Left renal cortex interstitium (tissue), 4 donors: ENCODE measurements around the gene EYA2. TPM values are rescaled to one million over a fixed set of nuclear protein-coding genes. Genes with fewer than 3 reads are reported as not detected.

Experiments used
- DNase-seq, 4 donors: peaks; one replicate each; pipeline ENCODE4 v3.0.0-alpha.2; 2013; ENCODE audit warnings: low read depth in 4 of 4, low spot score in 2 of 4, missing footprints in 1 of 4
- polyA plus RNA-seq, 4 donors: library from polyadenylated mRNA; unstranded; fragments of 120-200 nt; gene quantifications; one replicate each; pipeline ENCODE4 v1.2.1, GENCODE V29; 2013; ENCODE audit not compliant: insufficient read length in 4 of 4

EYA2 gene
- polyA plus RNA-seq, 4 donors, result 0.49 to 1.8 (median 0.69) TPM

DNA sequence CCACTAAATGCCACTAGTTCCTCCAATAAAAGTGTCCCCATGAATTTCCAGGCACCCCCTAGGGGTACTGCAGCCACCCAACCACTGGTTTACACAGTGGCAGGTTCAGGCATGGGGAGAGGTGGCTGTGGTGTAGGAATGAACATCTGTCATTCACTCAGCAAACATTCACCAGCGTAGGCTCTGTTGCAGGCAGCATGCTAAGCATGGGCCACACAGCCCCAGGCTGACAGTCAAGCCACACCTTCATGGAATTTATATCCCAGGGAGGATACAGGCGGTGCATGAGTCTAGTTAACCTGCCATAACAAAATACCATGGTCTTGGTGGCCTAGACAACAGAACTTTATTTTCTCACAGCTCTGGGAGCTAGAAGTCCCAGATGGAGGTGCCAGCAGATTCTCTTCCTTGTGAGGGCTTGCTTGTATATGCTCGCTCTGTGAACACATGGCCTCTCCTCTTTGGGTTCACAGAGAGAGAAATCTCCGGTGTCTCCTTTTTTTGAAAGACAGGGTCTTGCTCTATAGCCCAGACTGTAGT lies 135.7 kb downstream of the EYA2 start:
- DNase-seq, result no peak

DNA sequence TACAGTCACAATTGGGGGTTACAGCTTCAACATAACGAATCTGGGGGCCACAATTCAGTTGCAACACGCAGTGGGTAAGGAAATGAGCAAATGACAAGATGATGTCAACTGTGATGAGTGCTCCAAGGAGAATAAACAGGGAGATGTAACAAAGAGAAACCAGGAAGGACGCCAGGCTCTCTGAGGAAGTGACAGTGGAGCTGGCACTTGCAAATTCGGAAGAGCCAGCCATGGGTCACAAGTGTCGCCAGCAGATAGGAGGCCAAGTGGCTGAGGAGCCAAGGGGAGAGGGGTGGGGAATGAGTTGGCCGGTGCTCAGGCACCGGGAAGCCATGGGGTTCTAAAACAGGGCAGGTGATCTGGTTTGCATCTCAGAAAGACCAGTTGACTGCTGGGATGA lies 136.4 kb downstream of the EYA2 start:
- DNase-seq, result no peak

DNA sequence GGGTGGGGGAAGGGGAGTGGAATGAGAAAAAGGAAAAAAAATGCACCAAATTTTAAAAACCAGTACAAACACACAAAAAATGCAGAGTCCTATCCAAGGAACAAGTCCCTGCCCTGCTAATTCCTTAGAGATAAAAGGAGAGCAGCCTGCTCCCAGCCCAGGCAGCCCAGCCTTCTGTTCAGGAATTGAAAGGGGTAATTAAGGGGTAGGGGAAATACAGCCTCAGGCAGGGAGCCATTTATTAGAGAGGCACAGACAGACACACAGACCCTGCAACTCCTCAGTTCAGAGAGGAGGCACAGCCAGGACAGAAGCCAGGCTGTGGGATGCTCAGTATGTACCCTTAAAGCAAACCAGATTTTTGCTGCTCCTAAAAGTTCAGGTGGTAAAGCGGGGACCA lies 137.2 kb downstream of the EYA2 start:
- DNase-seq, result no peak

GRCh38 chr20:47032933-47033578 lies 138.4 kb downstream of the EYA2 start:
- no peak for DNase-seq

DNA sequence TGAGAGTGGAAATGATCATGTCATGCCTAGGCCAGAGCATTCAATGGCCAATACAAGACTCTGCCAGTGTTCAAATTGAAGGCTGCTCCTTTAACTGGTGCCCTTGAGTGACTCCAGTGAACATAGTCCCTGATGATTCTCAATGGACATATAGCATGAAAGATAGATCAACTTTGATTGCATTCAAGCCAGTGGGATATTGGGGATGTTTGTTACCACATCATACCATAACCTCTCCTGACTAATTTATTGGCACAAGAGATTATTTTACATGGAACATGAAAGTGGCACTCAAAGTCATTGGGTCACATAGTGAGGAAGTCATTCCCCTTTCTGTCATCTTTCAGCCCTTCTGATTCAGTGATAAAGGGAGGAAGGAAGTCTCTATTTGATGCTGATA lies 139.0 kb downstream of the EYA2 start:
- no peak for DNase-seq

DNA sequence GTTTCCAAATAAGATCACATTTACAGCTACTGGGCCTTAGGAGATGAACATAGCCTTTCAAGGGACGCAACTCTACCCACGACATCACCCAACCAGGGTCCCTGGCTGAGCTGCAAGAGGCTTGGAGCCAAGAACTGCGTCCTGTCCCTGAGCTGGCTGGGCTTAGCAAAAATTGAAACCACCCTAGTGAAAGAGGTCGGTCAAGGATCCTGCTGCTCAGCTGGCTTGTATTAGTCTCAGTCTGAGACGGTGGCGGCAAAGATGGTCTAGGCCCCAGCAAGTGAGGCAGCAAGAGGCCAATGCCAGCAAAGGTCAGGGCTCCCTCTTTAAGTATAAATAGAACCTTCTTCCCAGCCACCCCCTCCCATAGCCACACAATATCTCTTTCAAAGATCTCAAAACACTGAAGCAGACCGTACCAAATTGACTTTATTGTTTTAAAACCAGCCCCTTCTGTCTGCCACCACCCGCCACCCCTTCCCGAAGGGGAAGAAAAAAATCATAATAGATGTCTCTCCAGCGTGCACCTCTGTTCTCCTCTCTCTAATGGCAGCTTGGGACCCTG lies 140.5 kb downstream of the EYA2 start:
- DNase-seq, result no peak

- no peak for DNase-seq
These were observed 141.6 kb downstream of the EYA2 start for GRCh38 chr20:47036091-47036870.

- no peak for DNase-seq
These were observed 144.2 kb downstream of the EYA2 start for GRCh38 chr20:47038566-47039560.

GRCh38 chr20:47040506-47041125 lies 146.0 kb downstream of the EYA2 start:
- DNase-seq, result no peak

- no peak for DNase-seq
These were observed 146.8 kb downstream of the EYA2 start for GRCh38 chr20:47041396-47041899.

- no peak for DNase-seq
These were observed 147.8 kb downstream of the EYA2 start for GRCh38 chr20:47042464-47042863.

DNA sequence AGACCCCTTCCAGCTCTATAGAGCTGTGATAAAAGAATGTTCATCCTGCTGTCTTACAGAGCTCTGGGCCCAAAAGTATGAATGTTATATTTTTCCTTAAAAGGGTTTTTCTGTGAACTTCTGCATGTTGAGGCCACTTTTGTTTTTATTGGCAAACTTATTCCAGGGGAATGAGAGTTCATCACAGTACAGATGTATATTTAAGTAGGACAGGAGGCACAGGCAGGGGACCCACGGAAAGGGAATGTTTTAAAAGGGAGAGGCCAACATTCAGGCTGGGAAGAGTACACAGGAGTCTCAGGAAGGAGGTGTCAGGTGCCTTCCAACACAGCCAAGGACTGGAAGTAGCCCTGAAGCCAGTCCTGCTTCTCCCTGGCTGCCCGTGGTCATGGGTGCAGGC lies 148.4 kb downstream of the EYA2 start:
- DNase-seq, result no peak

- DNase-seq, result no peak
These were observed 150.3 kb downstream of the EYA2 start for GRCh38 chr20:47044938-47045337.

GRCh38 chr20:47048054-47048453 lies 153.4 kb downstream of the EYA2 start:
- DNase-seq, result no peak

DNA sequence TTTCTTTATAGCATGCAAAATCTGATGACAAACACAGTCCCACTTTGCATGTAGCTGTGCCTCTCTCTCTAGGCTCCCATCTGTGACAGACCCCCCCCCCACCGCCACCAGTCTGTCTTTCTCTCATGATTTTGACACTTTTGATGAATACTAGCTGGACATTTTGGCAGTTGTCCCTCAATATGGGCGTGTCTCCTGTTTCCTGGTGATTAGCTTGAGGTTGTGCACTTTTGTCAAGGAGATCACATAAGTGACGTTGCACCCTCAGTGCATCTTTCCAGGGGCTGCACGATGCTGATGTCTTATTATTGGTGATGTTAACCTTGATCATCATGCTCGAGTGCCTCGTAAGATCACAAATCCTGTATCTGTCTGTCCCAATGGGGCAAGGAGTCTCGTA lies 155.1 kb downstream of the EYA2 start:
- DNase-seq, result no peak

DNA sequence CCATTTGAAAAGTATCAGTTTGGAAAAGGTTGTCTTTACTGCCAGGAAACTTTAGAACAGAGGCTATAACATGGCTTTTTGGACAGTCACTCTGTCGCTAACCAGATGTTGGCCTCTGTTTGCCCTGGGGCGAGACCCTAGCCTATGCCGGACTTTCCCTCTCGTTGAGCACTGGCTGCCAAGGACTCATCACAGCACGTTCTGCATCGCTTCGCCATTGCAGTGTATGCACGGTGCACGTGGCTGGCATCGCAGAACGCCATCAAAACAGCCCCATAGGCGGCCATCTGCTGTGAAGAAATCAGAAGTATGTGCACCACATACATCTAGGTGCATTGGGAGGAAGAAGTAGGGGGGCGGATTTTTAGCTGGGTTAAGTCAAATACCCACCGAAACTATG lies 156.4 kb downstream of the EYA2 start:
- no peak for DNase-seq

DNA sequence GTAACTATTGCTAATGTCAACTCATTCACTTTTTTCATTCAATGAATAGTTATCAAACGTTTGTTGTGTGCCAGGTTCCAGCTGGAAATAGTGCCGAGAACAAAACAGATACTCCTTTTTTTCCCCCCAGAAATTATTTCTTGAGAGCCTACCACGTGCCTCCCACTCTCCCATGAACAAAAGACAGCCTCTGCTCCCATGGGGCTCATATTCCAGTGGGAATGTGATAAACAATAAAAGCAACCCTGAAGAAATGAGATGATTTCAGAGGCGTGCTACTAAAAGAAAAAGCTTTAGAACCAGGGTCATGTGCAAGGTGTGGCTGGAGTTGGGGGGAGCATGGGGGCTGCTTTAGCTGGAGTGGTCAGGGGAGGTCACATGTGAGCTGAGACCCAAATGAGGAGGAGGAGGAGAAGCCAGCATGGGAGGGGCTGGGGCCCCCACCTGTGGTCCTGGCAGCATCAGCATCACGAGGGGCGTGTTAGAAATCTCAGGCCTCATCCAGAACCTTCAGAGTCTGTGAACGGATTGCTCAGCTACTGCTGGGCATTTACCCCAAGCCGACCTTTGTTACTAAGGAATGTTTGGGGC lies 157.4 kb downstream of the EYA2 start:
- no peak for DNase-seq

GRCh38 chr20:47054506-47054905 lies 159.9 kb downstream of the EYA2 start:
- DNase-seq, result no peak

DNA sequence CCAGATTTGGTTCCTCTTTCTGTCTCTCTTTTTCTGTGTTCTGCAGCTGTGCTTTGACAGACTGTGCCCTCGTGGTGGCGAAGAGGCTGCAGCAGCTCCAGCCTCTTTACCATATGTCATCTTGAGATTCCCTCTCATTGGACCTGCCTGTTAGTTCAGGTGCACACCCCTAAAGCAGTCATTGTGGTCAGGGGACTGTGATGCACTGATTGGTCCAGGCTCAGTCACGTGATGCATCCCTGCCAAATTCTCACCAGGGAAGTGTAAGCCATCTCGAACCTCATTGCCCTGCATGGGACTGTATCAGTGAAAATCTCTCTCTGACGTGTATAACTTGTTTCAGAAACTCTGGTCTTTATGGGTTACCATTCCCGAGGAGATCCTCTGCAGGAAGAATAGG lies 160.3 kb downstream of the EYA2 start:
- no peak for DNase-seq
